AG08395 (cell line): Measurements from ENCODE around the gene OR4M1.
"Not testable (repeated sequence)": the region's sequence is repeated elsewhere in the genome, so short reads cannot be mapped to it uniquely, and the experiment has no call there.

Source experiments
- DNase-seq: peaks from one replicate; pipeline ENCODE4 v3.0.0; 2012; ENCODE audit warnings: mixed read lengths, low spot score

OR4M1 gene

GRCh38 chr14:19773204-19773603 is at the start of gene OR4M1:
Gene OR4M1, plus strand, starts transcription at chr14:19773504. Its CDS starts 6,819 bp downstream, at chr14:19780323.
- not testable (repeated sequence) for DNase-seq

GRCh38 chr14:19729359-19729758 is 43.9 kb upstream of the OR4M1 start:
- no peak for DNase-seq

- DNase-seq: no peak
Measured at GRCh38 chr14:19729763-19730162, 43.5 kb upstream of the OR4M1 start.

- not testable (repeated sequence) for DNase-seq
Measured at GRCh38 chr14:19733893-19734292, 39.4 kb upstream of the OR4M1 start.

GRCh38 chr14:19743256-19743655 is 30.0 kb upstream of the OR4M1 start, which contains the start of gene OR4Q3:
Gene OR4Q3, plus strand, starts transcription at chr14:19743571.
- DNase-seq: no peak

- DNase-seq: not testable (repeated sequence)
Measured at GRCh38 chr14:19752316-19752715, 21.0 kb upstream of the OR4M1 start.

GRCh38 chr14:19754172-19754571 is 19.1 kb upstream of the OR4M1 start:
- no peak for DNase-seq

GRCh38 chr14:19771491-19771890 is 1.8 kb upstream of the OR4M1 start:
- not testable (repeated sequence) for DNase-seq

- no peak for DNase-seq
Measured at GRCh38 chr14:19771895-19772430, 1.3 kb upstream of the OR4M1 start.

- DNase-seq: not testable (repeated sequence)
Measured at GRCh38 chr14:19772454-19772853, 850 bp upstream of the OR4M1 start.

- DNase-seq: no peak
Measured at GRCh38 chr14:19775587-19775986, 2.3 kb downstream of the OR4M1 start.

GRCh38 chr14:19785848-19786247 is 12.5 kb downstream of the OR4M1 start:
- not testable (repeated sequence) for DNase-seq

- DNase-seq: not testable (repeated sequence)
Measured at GRCh38 chr14:19787318-19787717, 14.0 kb downstream of the OR4M1 start.

GRCh38 chr14:19788150-19788549 is 14.8 kb downstream of the OR4M1 start:
- DNase-seq: not testable (repeated sequence)

GRCh38 chr14:19796520-19797108 is 23.3 kb downstream of the OR4M1 start:
- not testable (repeated sequence) for DNase-seq

- DNase-seq: no peak
Measured at GRCh38 chr14:19799880-19800279, 26.6 kb downstream of the OR4M1 start.

GRCh38 chr14:19800282-19801117 is 27.2 kb downstream of the OR4M1 start:
- DNase-seq: no peak

- no peak for DNase-seq
Measured at GRCh38 chr14:19801118-19801464, 27.8 kb downstream of the OR4M1 start.

GRCh38 chr14:19803470-19803869 is 30.2 kb downstream of the OR4M1 start, which contains the start of gene OR4N2:
Gene OR4N2, plus strand, starts transcription at chr14:19803770. Its CDS starts 23,679 bp downstream, at chr14:19827449.
- not testable (repeated sequence) for DNase-seq

- DNase-seq: not testable (repeated sequence)
Measured at GRCh38 chr14:19813171-19813920, 40.0 kb downstream of the OR4M1 start.

GRCh38 chr14:19819879-19820278 is 46.6 kb downstream of the OR4M1 start:
- DNase-seq: not testable (repeated sequence)

- not testable (repeated sequence) for DNase-seq
Measured at GRCh38 chr14:19821016-19821415, 47.7 kb downstream of the OR4M1 start.
